ENCODE data around the gene TMEM182. TPM values are rescaled to one million over a fixed set of nuclear protein-coding genes. Genes with fewer than 3 reads are reported as not detected.
A peak's percentile ranks its signal among the peaks of the same experiment; 100 is the strongest.

The TMEM182 gene
- total RNA-seq, 1 donor from 2014 or later: 5.8 TPM

DNA sequence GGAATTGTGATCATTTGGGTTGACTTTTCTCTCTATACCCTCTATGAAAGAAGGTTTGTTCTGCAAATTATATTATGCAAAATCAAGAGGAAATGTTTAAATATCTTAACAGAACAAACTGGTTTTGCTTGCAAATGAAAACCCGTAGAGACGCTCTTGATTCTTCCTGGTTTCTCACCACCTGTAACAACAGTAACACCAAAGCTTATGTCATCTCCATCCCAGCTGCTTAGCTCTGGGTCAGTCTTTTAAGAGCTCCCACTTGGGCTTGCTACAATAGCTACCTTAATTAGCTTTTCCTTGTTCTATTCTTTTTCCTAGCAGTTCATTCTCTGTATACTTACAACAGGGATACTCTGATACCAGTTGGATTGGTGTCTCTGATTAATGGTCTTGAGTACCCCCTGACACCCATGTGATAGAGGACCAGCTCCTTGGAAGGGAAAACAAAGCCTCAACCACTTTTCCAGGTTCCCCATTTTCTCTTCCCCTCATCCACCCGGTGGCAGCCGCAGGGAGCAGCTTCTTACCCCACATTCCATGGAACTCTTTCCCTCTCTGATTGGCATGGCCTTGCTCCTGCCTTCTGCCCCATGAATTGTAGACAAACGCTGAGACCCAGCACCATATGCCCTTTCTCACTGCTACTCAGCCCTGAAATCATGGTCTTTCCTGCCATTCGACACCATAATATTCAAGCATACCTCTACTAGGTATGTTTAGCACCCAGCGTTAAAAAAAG lies 27.7 kb downstream of the TMEM182 start:
- peaks cover 17% of the 10 kb centered on the region for H3K4me1 Mint-ChIP-seq (ENCODE audit: low read depth, unreplicated experiment)
- H3K27ac Mint-ChIP-seq (ENCODE audit: unreplicated experiment): peak overlapping the region; percentile 67
- H3K36me3 Mint-ChIP-seq (ENCODE audit: unreplicated experiment): no peaks in the 10 kb centered on the region
- TF ChIP-seq, protein P1, sequence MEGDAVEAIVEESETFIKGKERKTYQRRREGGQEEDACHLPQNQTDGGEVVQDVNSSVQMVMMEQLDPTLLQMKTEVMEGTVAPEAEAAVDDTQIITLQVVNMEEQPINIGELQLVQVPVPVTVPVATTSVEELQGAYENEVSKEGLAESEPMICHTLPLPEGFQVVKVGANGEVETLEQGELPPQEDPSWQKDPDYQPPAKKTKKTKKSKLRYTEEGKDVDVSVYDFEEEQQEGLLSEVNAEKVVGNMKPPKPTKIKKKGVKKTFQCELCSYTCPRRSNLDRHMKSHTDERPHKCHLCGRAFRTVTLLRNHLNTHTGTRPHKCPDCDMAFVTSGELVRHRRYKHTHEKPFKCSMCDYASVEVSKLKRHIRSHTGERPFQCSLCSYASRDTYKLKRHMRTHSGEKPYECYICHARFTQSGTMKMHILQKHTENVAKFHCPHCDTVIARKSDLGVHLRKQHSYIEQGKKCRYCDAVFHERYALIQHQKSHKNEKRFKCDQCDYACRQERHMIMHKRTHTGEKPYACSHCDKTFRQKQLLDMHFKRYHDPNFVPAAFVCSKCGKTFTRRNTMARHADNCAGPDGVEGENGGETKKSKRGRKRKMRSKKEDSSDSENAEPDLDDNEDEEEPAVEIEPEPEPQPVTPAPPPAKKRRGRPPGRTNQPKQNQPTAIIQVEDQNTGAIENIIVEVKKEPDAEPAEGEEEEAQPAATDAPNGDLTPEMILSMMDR (IDR thresholded peaks at IDR 0.05; ENCODE audit: partially characterized antibody, unreplicated experiment): no peak
- no peak for DNase-seq
- peaks cover 2% of the 10 kb centered on the region for H3K27me3 Mint-ChIP-seq (ENCODE audit: unreplicated experiment)
- peak overlapping the region; percentile 35 for H3K4me3 Mint-ChIP-seq (ENCODE audit: unreplicated experiment)
- H3K9me3 Mint-ChIP-seq (ENCODE audit: unreplicated experiment): peaks cover 3% of the 10 kb centered on the region

DNA sequence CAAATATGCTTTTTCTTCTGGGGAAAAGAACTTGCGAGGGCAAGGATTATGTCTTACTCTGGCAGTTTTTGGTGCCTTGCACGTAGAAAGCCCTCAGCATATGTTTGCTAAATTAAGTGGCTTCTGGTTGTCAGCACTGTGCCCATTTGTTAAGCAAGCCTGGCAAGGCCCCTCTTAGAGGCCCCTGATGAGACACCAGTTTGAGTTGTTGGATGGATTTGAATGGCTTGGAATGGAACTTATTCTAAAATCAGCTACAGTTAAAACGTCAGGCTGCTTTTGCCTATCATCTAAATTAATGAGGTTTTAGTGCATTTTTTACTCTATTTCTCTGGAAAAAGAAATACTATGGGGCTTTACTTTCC lies 28.2 kb downstream of the TMEM182 start:
- Mint-ChIP-seq H3K4me1 (ENCODE audit: low read depth, unreplicated experiment) (peaks cover 17% of the 10 kb centered on the region), H3K4me3 (ENCODE audit: unreplicated experiment) (peak overlapping the region; percentile 35), H3K27ac (ENCODE audit: unreplicated experiment) (no peak overlapping the region), H3K9me3 (ENCODE audit: unreplicated experiment) (peaks cover 3% of the 10 kb centered on the region), H3K36me3 (ENCODE audit: unreplicated experiment) (no peaks in the 10 kb centered on the region), H3K27me3 (ENCODE audit: unreplicated experiment) (peaks cover 2% of the 10 kb centered on the region)
- TF ChIP-seq, protein P1 (IDR thresholded peaks at IDR 0.05; ENCODE audit: partially characterized antibody, unreplicated experiment): no peak
- DNase-seq: no peak

DNA sequence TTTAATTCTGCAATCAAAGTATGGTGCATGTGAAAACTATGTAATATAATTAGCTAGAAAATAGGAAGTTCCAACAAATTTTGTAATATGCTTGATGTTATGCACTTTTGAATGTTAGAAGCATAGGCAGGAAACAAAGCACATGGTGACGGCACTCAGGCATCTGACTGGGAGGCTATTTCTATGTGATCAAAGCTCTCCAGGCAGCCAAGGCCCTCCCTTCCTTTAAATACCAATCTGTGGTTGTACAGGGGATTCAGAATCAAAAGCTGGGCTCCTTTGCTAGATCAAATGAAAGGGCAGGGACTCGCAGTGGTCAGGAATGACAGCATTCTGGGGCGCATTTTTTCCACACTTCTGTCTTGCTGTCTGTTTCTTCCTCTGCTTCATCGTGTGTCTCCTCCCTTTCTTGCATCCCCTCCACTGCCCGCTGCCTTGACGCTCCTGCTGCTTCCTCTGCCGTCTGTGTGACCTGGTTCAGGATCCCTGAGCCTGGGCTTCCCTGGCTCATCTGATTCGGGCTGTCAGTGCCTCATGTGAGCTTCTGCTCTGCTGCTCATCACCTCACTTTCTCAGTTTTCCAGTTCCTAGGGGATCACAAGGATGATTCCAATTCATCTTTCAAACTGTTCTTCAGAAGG lies 30.9 kb downstream of the TMEM182 start:
- DNase-seq: no peak
- TF ChIP-seq, protein P1 (IDR thresholded peaks at IDR 0.05; ENCODE audit: partially characterized antibody, unreplicated experiment): no peak
- Mint-ChIP-seq H3K27ac (ENCODE audit: unreplicated experiment) (peak overlapping the region; percentile 48), H3K36me3 (ENCODE audit: unreplicated experiment) (no peaks in the 10 kb centered on the region), H3K9me3 (ENCODE audit: unreplicated experiment) (peaks cover 3% of the 10 kb centered on the region), H3K27me3 (ENCODE audit: unreplicated experiment) (no peaks in the 10 kb centered on the region), H3K4me3 (ENCODE audit: unreplicated experiment) (no peak overlapping the region), H3K4me1 (ENCODE audit: low read depth, unreplicated experiment) (peaks cover 17% of the 10 kb centered on the region)

DNA sequence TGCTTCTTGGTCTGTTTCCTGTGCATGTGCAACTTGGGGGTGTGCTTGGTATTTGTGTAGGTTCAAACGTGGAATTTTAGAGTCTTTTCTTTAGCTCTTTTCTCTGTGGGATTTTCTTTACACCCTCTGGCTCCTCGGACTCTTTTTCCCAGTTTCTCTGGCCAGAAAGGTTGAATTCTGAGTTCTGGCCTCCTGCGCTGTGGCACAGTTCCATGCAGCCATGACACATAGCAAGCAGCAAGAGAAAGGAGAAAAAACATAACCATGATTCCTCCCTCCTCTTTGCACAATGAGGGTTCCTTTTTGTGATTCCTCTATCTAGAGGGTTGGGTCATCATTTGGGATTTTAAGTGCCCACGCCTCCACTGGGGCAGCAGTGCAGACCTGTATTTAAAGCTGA lies 33.8 kb downstream of the TMEM182 start:
- Mint-ChIP-seq H3K4me1 (ENCODE audit: low read depth, unreplicated experiment) (peaks cover 4% of the 10 kb centered on the region), H3K9me3 (ENCODE audit: unreplicated experiment) (no peaks in the 10 kb centered on the region), H3K4me3 (ENCODE audit: unreplicated experiment) (no peak overlapping the region), H3K36me3 (ENCODE audit: unreplicated experiment) (peaks cover 16% of the 10 kb centered on the region), H3K27ac (ENCODE audit: unreplicated experiment) (no peak overlapping the region), H3K27me3 (ENCODE audit: unreplicated experiment) (no peaks in the 10 kb centered on the region)
- TF ChIP-seq, protein P1 (IDR thresholded peaks at IDR 0.05; ENCODE audit: partially characterized antibody, unreplicated experiment): no peak
- no peak for DNase-seq

DNA sequence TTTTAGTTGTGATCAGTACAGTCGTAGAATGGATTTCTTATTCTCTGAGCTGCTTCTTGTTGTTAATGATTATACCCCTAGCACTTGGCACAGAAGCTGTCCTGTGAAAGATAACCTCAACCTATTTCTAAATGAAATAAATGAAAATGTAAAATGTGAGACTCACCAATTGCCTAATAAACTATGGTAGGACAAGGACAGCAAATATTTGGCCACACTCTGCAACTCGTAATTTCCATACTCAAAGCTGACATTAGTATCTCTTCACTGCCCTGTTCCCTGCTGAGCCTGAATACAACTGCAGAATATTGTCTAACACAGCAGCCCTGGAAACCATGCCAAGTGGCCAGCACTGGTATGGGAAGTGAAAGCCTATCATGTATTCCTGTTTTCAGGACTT lies 34.5 kb downstream of the TMEM182 start:
- DNase-seq: no peak
- peaks cover 23% of the 10 kb centered on the region for H3K36me3 Mint-ChIP-seq (ENCODE audit: unreplicated experiment)
- peaks cover 2% of the 10 kb centered on the region for H3K9me3 Mint-ChIP-seq (ENCODE audit: unreplicated experiment)
- no peaks in the 10 kb centered on the region for H3K27me3 Mint-ChIP-seq (ENCODE audit: unreplicated experiment)
- H3K4me1 Mint-ChIP-seq (ENCODE audit: low read depth, unreplicated experiment): peaks cover 4% of the 10 kb centered on the region
- TF ChIP-seq, protein P1 (IDR thresholded peaks at IDR 0.05; ENCODE audit: partially characterized antibody, unreplicated experiment): no peak
- no peak overlapping the region for H3K27ac Mint-ChIP-seq (ENCODE audit: unreplicated experiment)
- no peak overlapping the region for H3K4me3 Mint-ChIP-seq (ENCODE audit: unreplicated experiment)

Data from glutamatergic neuron (in vitro differentiated cells).